Measurements from ENCODE around the gene WFDC11. TPM values are rescaled to one million over a fixed set of nuclear protein-coding genes. Genes with fewer than 3 reads are reported as not detected.
"Not testable (repeated sequence)": the region's sequence is repeated elsewhere in the genome, so short reads cannot be mapped to it uniquely, and the experiment has no call there.

The WFDC11 gene
- total RNA-seq, 4 donors from 2014 or later, result not detected

- no peaks in the 10 kb centered on the region for H3K9me3 ChIP-seq
- 84% methylated on average over 6 of the region's 6 CpGs for WGBS
- H3K4me1 ChIP-seq, result no peaks in the 10 kb centered on the region
- H3K27me3 ChIP-seq, result no peaks in the 10 kb centered on the region
- no peak overlapping the region for H3K27ac ChIP-seq
- H3K4me3 ChIP-seq, result no peak overlapping the region
- no peak for DNase-seq (ENCODE audit: low spot score in 2 of 2)
- TF ChIP-seq POLR2A (IDR thresholded peaks at IDR 0.05) (no peak), POLR2AphosphoS5 (IDR thresholded peaks at IDR 0.05) (no peak), CTCF (IDR thresholded peaks at IDR 0.05) (no peak)
- H3K36me3 ChIP-seq, result no peaks in the 10 kb centered on the region
Observed at GRCh38 chr20:45649312-45649863, 20.7 kb downstream of the WFDC11 start.

GRCh38 chr20:45647441-45648050 lies 22.5 kb downstream of the WFDC11 start:
- Histone ChIP-seq H3K27ac (no peak overlapping the region), H3K9me3 (no peaks in the 10 kb centered on the region), H3K4me3 (no peak overlapping the region), H3K4me1 (no peaks in the 10 kb centered on the region), H3K36me3 (no peaks in the 10 kb centered on the region), H3K27me3 (no peaks in the 10 kb centered on the region)
- DNase-seq (ENCODE audit: low spot score in 2 of 2), result no peak
- TF ChIP-seq CTCF (IDR thresholded peaks at IDR 0.05) (no peak), POLR2A (IDR thresholded peaks at IDR 0.05) (no peak), EP300 (IDR thresholded peaks at IDR 0.05) (no peak), POLR2AphosphoS5 (IDR thresholded peaks at IDR 0.05) (no peak)
- 86% methylated on average over 1 of the region's 1 CpG for WGBS

- H3K36me3 ChIP-seq, result no peaks in the 10 kb centered on the region
- TF ChIP-seq POLR2A (IDR thresholded peaks at IDR 0.05) (no peak), CTCF (IDR thresholded peaks at IDR 0.05) (no peak), EP300 (IDR thresholded peaks at IDR 0.05) (no peak), POLR2AphosphoS5 (IDR thresholded peaks at IDR 0.05) (no peak)
- whole genome bisulfite sequencing, result 67% methylated on average over 3 of the region's 3 CpGs
- DNase-seq (ENCODE audit: low spot score in 2 of 2), result no peak
- no peaks in the 10 kb centered on the region for H3K4me1 ChIP-seq
- H3K27me3 ChIP-seq, result no peaks in the 10 kb centered on the region
- no peak overlapping the region for H3K27ac ChIP-seq
- H3K9me3 ChIP-seq, result no peaks in the 10 kb centered on the region
- no peak overlapping the region for H3K4me3 ChIP-seq
Observed at GRCh38 chr20:45646875-45647274, 23.2 kb downstream of the WFDC11 start.

GRCh38 chr20:45645869-45646268 lies 24.2 kb downstream of the WFDC11 start:
- not testable (repeated sequence) for H3K27me3 ChIP-seq; DNase-seq (ENCODE audit: low spot score in 2 of 2); H3K4me3 ChIP-seq; H3K4me1 ChIP-seq; H3K9me3 ChIP-seq; H3K36me3 ChIP-seq; H3K27ac ChIP-seq
- 91% methylated on average over 12 of the region's 28 CpGs for WGBS

- not testable (repeated sequence) for H3K9me3 ChIP-seq; DNase-seq (ENCODE audit: low spot score in 2 of 2); H3K4me1 ChIP-seq; H3K27ac ChIP-seq; H3K36me3 ChIP-seq; H3K27me3 ChIP-seq; H3K4me3 ChIP-seq
- WGBS, result 97% methylated on average over 24 of the region's 24 CpGs
Observed at GRCh38 chr20:45641076-45641475, 29.0 kb downstream of the WFDC11 start.

- TF ChIP-seq POLR2AphosphoS5 (IDR thresholded peaks at IDR 0.05), result no peak
- no peak for TF ChIP-seq EP300 (IDR thresholded peaks at IDR 0.05)
- TF ChIP-seq CTCF (IDR thresholded peaks at IDR 0.05), result no peak
- no peak for TF ChIP-seq POLR2A (IDR thresholded peaks at IDR 0.05)
- H3K36me3 ChIP-seq, result no peaks in the 10 kb centered on the region
Observed at GRCh38 chr20:45639687-45640086, 30.4 kb downstream of the WFDC11 start.

More at GRCh38 chr20:45639687-45640086, 30.4 kb downstream of the WFDC11 start:
- H3K4me1 ChIP-seq, result no peaks in the 10 kb centered on the region
- H3K4me3 ChIP-seq, result no peak overlapping the region
- no peaks in the 10 kb centered on the region for H3K9me3 ChIP-seq
- WGBS, result 85% methylated on average over 5 of the region's 5 CpGs
- H3K27me3 ChIP-seq, result peaks cover 8% of the 10 kb centered on the region
- no peak for DNase-seq (ENCODE audit: low spot score in 2 of 2)
- H3K27ac ChIP-seq, result no peak overlapping the region
